ENCODE results near the gene SART3.
A peak's percentile ranks its signal among the peaks of the same experiment; 100 is the strongest.

Gene SART3

GRCh38 chr12:108515916-108516315 is 45.1 kb downstream of the SART3 start:
- Histone ChIP-seq H3K9me3 (ENCODE audit: insufficient read depth, low read depth, low read length) (no peaks in the 10 kb centered on the region), H4K12ac (ENCODE audit: low read depth, low read length) (no peak overlapping the region), H3K14ac (ENCODE audit: low read length) (no peak overlapping the region), H3K18ac (ENCODE audit: low read length) (no peak overlapping the region), H3K4ac (ENCODE audit: low read depth, low read length) (no peak overlapping the region), H2AK5ac (ENCODE audit: low read length) (no peak overlapping the region), H2AFZ (ENCODE audit: insufficient read depth, low read length, poor library complexity) (no peak overlapping the region), H2BK12ac (ENCODE audit: low read length) (no peak overlapping the region), H2BK5ac (ENCODE audit: low read depth, low read length, poor library complexity) (no peak overlapping the region), H3K23ac (ENCODE audit: low read length) (no peak overlapping the region), H3K27me3 (ENCODE audit: insufficient read depth, low read length) (no peaks in the 10 kb centered on the region), H3K4me2 (ENCODE audit: low read length) (peak overlapping the region; percentile 94), H3K79me2 (ENCODE audit: control insufficient read depth, insufficient read depth, low read length, poor library complexity) (peaks cover 5% of the 10 kb centered on the region), H2BK120ac (ENCODE audit: insufficient read depth, low read length, poor library complexity) (no peak overlapping the region), H3K9ac (ENCODE audit: low read length) (no peak overlapping the region), H4K8ac (ENCODE audit: low read depth, low read length) (no peak overlapping the region), H3K36me3 (ENCODE audit: control insufficient read depth in 1 of 2, insufficient read depth in 2 of 2, low read length in 2 of 2) (peaks cover 30 to 33% of the 10 kb centered on the region in 2 experiments), H3K4me1 (ENCODE audit: control insufficient read depth in 1 of 2, insufficient read depth in 2 of 2, low read length in 2 of 2) (peaks cover 8 to 9% of the 10 kb centered on the region in 2 experiments), H3K27ac (ENCODE audit: low read depth, low read length) (no peak overlapping the region), H3K4me3 (ENCODE audit: low read depth, low read length) (no peak overlapping the region), H4K91ac (ENCODE audit: low read depth, low read length) (peak overlapping the region; percentile 78), H3K79me1 (ENCODE audit: low read length) (peaks cover 5% of the 10 kb centered on the region)
- no peak for DNase-seq
- WGBS (ENCODE audit: extremely low coverage, insufficient coverage, insufficient read length): no CpG with 5 or more reads among the region's 5 CpGs

- H3K27me3 ChIP-seq (ENCODE audit: insufficient read depth, low read length): no peaks in the 10 kb centered on the region
Observed at GRCh38 chr12:108514973-108515814, 45.8 kb downstream of the SART3 start, which contains the start of gene FICD. Gene FICD, plus strand, starts transcription at chr12:108515277. Its CDS starts 1,696 bp downstream, at chr12:108516973.

GRCh38 chr12:108514468-108514972 is 46.5 kb downstream of the SART3 start:
- Histone ChIP-seq H3K4ac (ENCODE audit: low read depth, low read length) (no peak overlapping the region), H4K12ac (ENCODE audit: low read depth, low read length) (no peak overlapping the region), H3K27ac (ENCODE audit: low read depth, low read length) (no peak overlapping the region), H2BK5ac (ENCODE audit: low read depth, low read length, poor library complexity) (no peak overlapping the region), H3K9me3 (ENCODE audit: insufficient read depth, low read depth, low read length) (no peaks in the 10 kb centered on the region), H3K36me3 (ENCODE audit: control insufficient read depth in 1 of 2, insufficient read depth in 2 of 2, low read length in 2 of 2) (peaks cover 23 to 24% of the 10 kb centered on the region in 2 experiments), H2BK12ac (ENCODE audit: low read length) (no peak overlapping the region), H3K9ac (ENCODE audit: low read length) (no peak overlapping the region), H2AFZ (ENCODE audit: insufficient read depth, low read length, poor library complexity) (peak overlapping the region; percentile 93), H3K4me1 (ENCODE audit: control insufficient read depth in 1 of 2, insufficient read depth in 2 of 2, low read length in 2 of 2) (peaks cover 8 to 9% of the 10 kb centered on the region in 2 experiments), H3K14ac (ENCODE audit: low read length) (no peak overlapping the region), H4K91ac (ENCODE audit: low read depth, low read length) (no peak overlapping the region), H3K23ac (ENCODE audit: low read length) (no peak overlapping the region), H3K4me2 (ENCODE audit: low read length) (peak overlapping the region; percentile 94), H3K4me3 (ENCODE audit: low read depth, low read length) (no peak overlapping the region), H3K18ac (ENCODE audit: low read length) (no peak overlapping the region), H3K27me3 (ENCODE audit: insufficient read depth, low read length) (no peaks in the 10 kb centered on the region), H3K79me2 (ENCODE audit: control insufficient read depth, insufficient read depth, low read length, poor library complexity) (peaks cover 5% of the 10 kb centered on the region), H2AK5ac (ENCODE audit: low read length) (no peak overlapping the region), H4K8ac (ENCODE audit: low read depth, low read length) (peak overlapping the region; percentile 61), H2BK120ac (ENCODE audit: insufficient read depth, low read length, poor library complexity) (no peak overlapping the region), H3K79me1 (ENCODE audit: low read length) (peaks cover 5% of the 10 kb centered on the region)
- WGBS (ENCODE audit: extremely low coverage, insufficient coverage, insufficient read length): no CpG with 5 or more reads among the region's 19 CpGs
- no peak for DNase-seq

More at GRCh38 chr12:108514973-108515814, 45.8 kb downstream of the SART3 start, which contains the start of gene FICD:
- Histone ChIP-seq H4K8ac (ENCODE audit: low read depth, low read length) (peak within 1 kb of the TSS; percentile 95), H2BK120ac (ENCODE audit: insufficient read depth, low read length, poor library complexity) (peak within 1 kb of the TSS; percentile 79), H2BK5ac (ENCODE audit: low read depth, low read length, poor library complexity) (peak within 1 kb of the TSS; percentile 50), H4K91ac (ENCODE audit: low read depth, low read length) (peak within 1 kb of the TSS; percentile 78), H2AFZ (ENCODE audit: insufficient read depth, low read length, poor library complexity) (peak within 1 kb of the TSS; percentile 93), H3K36me3 (ENCODE audit: control insufficient read depth in 1 of 2, insufficient read depth in 2 of 2, low read length in 2 of 2) (peaks cover 28% of the 10 kb centered on the region in 2 experiments), H3K27ac (ENCODE audit: low read depth, low read length) (no peak within 1 kb of the TSS), H4K12ac (ENCODE audit: low read depth, low read length) (peak within 1 kb of the TSS; percentile 86), H3K14ac (ENCODE audit: low read length) (peak within 1 kb of the TSS; percentile 84), H3K4me1 (ENCODE audit: control insufficient read depth in 1 of 2, insufficient read depth in 2 of 2, low read length in 2 of 2) (peaks cover 8 to 9% of the 10 kb centered on the region in 2 experiments), H3K4ac (ENCODE audit: low read depth, low read length) (peak within 1 kb of the TSS; percentile 83), H3K18ac (ENCODE audit: low read length) (peak within 1 kb of the TSS; percentile 89), H3K4me2 (ENCODE audit: low read length) (peak within 1 kb of the TSS; percentile 94), H3K23ac (ENCODE audit: low read length) (no peak within 1 kb of the TSS), H2BK12ac (ENCODE audit: low read length) (no peak within 1 kb of the TSS), H3K4me3 (ENCODE audit: low read depth, low read length) (peak within 1 kb of the TSS; percentile 90), H3K79me1 (ENCODE audit: low read length) (peaks cover 5% of the 10 kb centered on the region), H2AK5ac (ENCODE audit: low read length) (peak within 1 kb of the TSS; percentile 39), H3K9me3 (ENCODE audit: insufficient read depth, low read depth, low read length) (no peaks in the 10 kb centered on the region), H3K79me2 (ENCODE audit: control insufficient read depth, insufficient read depth, low read length, poor library complexity) (peaks cover 5% of the 10 kb centered on the region), H3K9ac (ENCODE audit: low read length) (peak within 1 kb of the TSS; percentile 91)
- peak; percentile 99 for DNase-seq
- WGBS (ENCODE audit: extremely low coverage, insufficient coverage, insufficient read length): no CpG with 5 or more reads among the region's 67 CpGs

GRCh38 chr12:108511633-108512540 is 49.1 kb downstream of the SART3 start:
- Histone ChIP-seq H3K36me3 (ENCODE audit: control insufficient read depth in 1 of 2, insufficient read depth in 2 of 2, low read length in 2 of 2) (peaks cover 2% of the 10 kb centered on the region in 2 experiments), H4K8ac (ENCODE audit: low read depth, low read length) (no peak overlapping the region), H2AK5ac (ENCODE audit: low read length) (no peak overlapping the region), H3K4me1 (ENCODE audit: control insufficient read depth in 1 of 2, insufficient read depth in 2 of 2, low read length in 2 of 2) (peaks cover 7 to 8% of the 10 kb centered on the region in 2 experiments), H3K9me3 (ENCODE audit: insufficient read depth, low read depth, low read length) (no peaks in the 10 kb centered on the region), H3K23ac (ENCODE audit: low read length) (no peak overlapping the region), H3K4ac (ENCODE audit: low read depth, low read length) (no peak overlapping the region), H3K27me3 (ENCODE audit: insufficient read depth, low read length) (no peaks in the 10 kb centered on the region), H2BK120ac (ENCODE audit: insufficient read depth, low read length, poor library complexity) (no peak overlapping the region), H4K91ac (ENCODE audit: low read depth, low read length) (no peak overlapping the region), H3K18ac (ENCODE audit: low read length) (no peak overlapping the region), H3K27ac (ENCODE audit: low read depth, low read length) (no peak overlapping the region), H3K9ac (ENCODE audit: low read length) (no peak overlapping the region), H3K4me3 (ENCODE audit: low read depth, low read length) (no peak overlapping the region), H2BK5ac (ENCODE audit: low read depth, low read length, poor library complexity) (no peak overlapping the region), H3K14ac (ENCODE audit: low read length) (no peak overlapping the region), H2AFZ (ENCODE audit: insufficient read depth, low read length, poor library complexity) (no peak overlapping the region), H3K79me1 (ENCODE audit: low read length) (peaks cover 5% of the 10 kb centered on the region), H4K12ac (ENCODE audit: low read depth, low read length) (no peak overlapping the region), H3K79me2 (ENCODE audit: control insufficient read depth, insufficient read depth, low read length, poor library complexity) (peaks cover 5% of the 10 kb centered on the region), H3K4me2 (ENCODE audit: low read length) (no peak overlapping the region), H2BK12ac (ENCODE audit: low read length) (no peak overlapping the region)
- no CpG with 5 or more reads among the region's 15 CpGs for WGBS (ENCODE audit: extremely low coverage, insufficient coverage, insufficient read length)
- DNase-seq: peak; percentile 56 to 86
